Measurements from ENCODE around the gene BCORL1.

- TF ChIP-seq POLR2A (IDR thresholded peaks at IDR 0.05; ENCODE audit: low read length), result no peak
- no peak for TF ChIP-seq GATA1 (IDR thresholded peaks at IDR 0.05; ENCODE audit: low read depth, low read length)
Measured at GRCh38 chrX:129934952-129935351, 47.5 kb upstream of the BCORL1 start.

Measured in erythroblast (primary cell).